OCI-LY7 (cell line): Measurements from ENCODE around the gene EPB41L2. TPM values are rescaled to one million over a fixed set of nuclear protein-coding genes. Genes with fewer than 3 reads are reported as not detected.

Experiments
- BruUV-seq: library from RNA; stranded (reverse); fragments of 400-500 nt; replicated peaks from 2 replicates; lab custom pipeline; 2021; lab: Mats Ljungman, UMichigan
- CTCF ChIA-PET: fragments of 300-600 bp; sonication (Branson Sonifier 250); formaldehyde crosslinking; loops from one replicate; lab custom pipeline; 2022; ENCODE audit warnings: antibody characterized with exemption; ENCODE audit not compliant: unreplicated experiment; lab: Charles Lee
- POLR2A ChIA-PET: fragments of 300-600 bp; sonication (Branson Sonifier 250); formaldehyde crosslinking; loops from one replicate; lab custom pipeline; 2022; ENCODE audit warnings: antibody characterized with exemption; lab: Charles Lee
- DNase-seq: peaks from one replicate; pipeline ENCODE4 v3.0.0-alpha.2; 2015; ENCODE audit warnings: low spot score
- H2AFZ ChIP-seq: fragments of 200-600 bp; sonication (generic), shearing (Covaris generic); 2 replicates; pipeline ENCODE4 v1.6.1; 2014; ENCODE audit warnings: mild to moderate bottlenecking, antibody characterized with exemption, low read length, moderate library complexity
- H3K27ac ChIP-seq: fragments of 200-600 bp; sonication (generic); 2 replicates; pipeline ENCODE4 v1.5.1; 2014; ENCODE audit warnings: mixed run types, low read depth, mild to moderate bottlenecking, moderate library complexity, low read length, inconsistent platforms; ENCODE audit not compliant: poor library complexity, severe bottlenecking
- H3K36me3 ChIP-seq: fragments of 200-600 bp; sonication (generic); 2 replicates; pipeline ENCODE4 v1.6.1; 2014; ENCODE audit warnings: mild to moderate bottlenecking, antibody characterized with exemption, low read length, moderate library complexity, mixed read lengths; ENCODE audit not compliant: insufficient read depth
- H3K4me1 ChIP-seq: fragments of 200-600 bp; sonication (generic); 2 replicates; pipeline ENCODE4 v1.5.1; 2014; ENCODE audit warnings: mild to moderate bottlenecking, low read length; ENCODE audit not compliant: insufficient read depth, poor library complexity, severe bottlenecking
- H3K4me2 ChIP-seq: fragments of 200-600 bp; sonication (generic); 2 replicates; pipeline ENCODE4 v1.6.1; 2014; ENCODE audit warnings: mild to moderate bottlenecking, low read length
- H3K4me3 ChIP-seq: fragments of 200-600 bp; sonication (generic); 2 replicates; pipeline ENCODE4 v1.5.1; 2014; ENCODE audit warnings: mild to moderate bottlenecking, low read depth, low read length; ENCODE audit not compliant: poor library complexity, severe bottlenecking
- H3K79me2 ChIP-seq: fragments of 200-600 bp; sonication (generic); 2 replicates; pipeline ENCODE4 v1.6.1; 2016; ENCODE audit warnings: low read depth, mild to moderate bottlenecking, low read length, moderate library complexity, mixed read lengths; ENCODE audit not compliant: insufficient read depth
- H3K9me2 ChIP-seq: fragments of 200-600 bp; sonication (generic); 2 replicates; pipeline ENCODE4 v1.6.1; 2016; ENCODE audit warnings: mild to moderate bottlenecking, low read length, mixed read lengths; ENCODE audit not compliant: insufficient read depth
- H3K9me3 ChIP-seq: fragments of 200-600 bp; sonication (generic); 2 replicates; pipeline ENCODE4 v1.6.1; 2014; ENCODE audit warnings: mild to moderate bottlenecking, mixed run types, low read length, mixed read lengths
- H4K20me1 ChIP-seq: fragments of 200-600 bp; sonication (generic); 2 replicates; pipeline ENCODE4 v1.6.1; 2014; ENCODE audit warnings: mild to moderate bottlenecking, antibody characterized with exemption, low read length, moderate library complexity, mixed read lengths; ENCODE audit not compliant: insufficient read depth
- EZH2phosphoT487 ChIP-seq: fragments of 200-600 bp; sonication (generic); IDR thresholded peaks from 2 replicates; pipeline ENCODE4 v1.6.1; 2018; ENCODE audit warnings: low read depth, borderline replicate concordance, mild to moderate bottlenecking, mixed run types, antibody characterized with exemption, low read length, moderate library complexity, mixed read lengths
- intact Hi-C: fragments of 100-400 bp; cut with micrococcal nuclease; formaldehyde crosslinking; loops from one replicate; pipeline ENCODE4 v1.10.0; 2022; ENCODE audit not compliant: unreplicated experiment
- total RNA-seq, 2 experiments: library from RNA; depleted of rRNA in 1 of 2; stranded (reverse); fragments of >200 nt in 1 of 2; shearing (Covaris generic) in 1 of 2; gene quantifications; 2 replicates each; pipeline ENCODE4 v1.2.3, GENCODE V29; 2014 to 2022
- TF ChIP-seq, protein P1 (sequence below): fragments of 200-600 bp; sonication (generic); conservative IDR thresholded peaks from 2 replicates; pipeline ENCODE4 v1.5.1; 2014; ENCODE audit warnings: mild to moderate bottlenecking, antibody characterized with exemption, low read length, moderate library complexity, mixed read lengths

EPB41L2 gene
- total RNA-seq, 2 experiments from 2014 or later, result 36.7 to 138 TPM

DNA sequence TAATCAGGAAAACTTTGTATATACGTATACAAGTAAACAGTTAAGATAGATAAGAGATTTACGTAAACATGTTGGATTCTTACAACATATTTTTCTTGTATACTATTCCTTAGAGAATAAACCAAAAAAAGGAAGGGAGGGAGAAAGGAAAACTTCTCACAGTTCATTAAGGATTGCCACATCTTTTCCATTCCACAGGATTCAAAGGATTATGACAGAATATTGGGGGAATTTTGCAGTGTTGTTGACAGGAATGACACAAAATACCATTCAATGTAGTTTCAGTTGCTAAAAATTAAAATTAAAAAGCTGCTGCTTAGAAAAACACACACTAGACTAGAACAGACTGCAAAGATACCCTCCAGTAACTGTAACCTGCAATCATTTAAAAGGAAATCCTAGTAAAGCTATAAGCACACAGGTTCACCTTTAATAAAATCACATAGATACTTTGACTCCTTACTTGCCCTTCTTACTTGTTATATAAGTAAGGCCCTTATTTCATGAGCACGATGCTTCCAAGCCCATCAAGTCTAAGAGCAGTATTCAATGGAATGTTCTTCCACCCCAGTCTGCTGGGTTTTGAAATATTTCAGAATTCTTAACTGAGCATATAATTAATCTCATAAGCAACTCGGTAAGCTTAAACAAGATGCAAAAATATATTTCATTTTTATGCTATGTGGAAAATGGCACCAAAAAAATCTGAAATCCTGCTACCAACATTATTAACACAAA lies 128.0 kb downstream of the EPB41L2 start:
- H3K9me3 ChIP-seq, result peaks cover 3% of the 10 kb centered on the region; the same call in 1 of the 2 replicates
- H4K20me1 ChIP-seq, result peaks cover 4% of the 10 kb centered on the region; the same call in 1 of the 2 replicates
- no TSS peak for BruUV-seq
- no peaks in the 10 kb centered on the region; the same call in 1 of the 2 replicates for H3K36me3 ChIP-seq
- H3K4me3 ChIP-seq, result no peak overlapping the region
- ChIA-PET POLR2A (interaction anchor here (0.7 to 1.8 kb wide), 2 partner anchors 9 to 148 kb away, joined by 4 to 9 read pairs; no protein-coding TSS in a partner anchor), CTCF (no interaction called here)
- H3K4me1 ChIP-seq, result no peaks in the 10 kb centered on the region
- no peaks in the 10 kb centered on the region for H3K79me2 ChIP-seq
- intact Hi-C loops, result no loop called here
- DNase-seq, result no peak
- H2AFZ ChIP-seq, result no peak overlapping the region
- no peaks in the 10 kb centered on the region for H3K9me2 ChIP-seq
- no peak overlapping the region for H3K4me2 ChIP-seq
- H3K27ac ChIP-seq, result no peak overlapping the region
- TF ChIP-seq EZH2phosphoT487, result no peak
- TF ChIP-seq, protein P1, sequence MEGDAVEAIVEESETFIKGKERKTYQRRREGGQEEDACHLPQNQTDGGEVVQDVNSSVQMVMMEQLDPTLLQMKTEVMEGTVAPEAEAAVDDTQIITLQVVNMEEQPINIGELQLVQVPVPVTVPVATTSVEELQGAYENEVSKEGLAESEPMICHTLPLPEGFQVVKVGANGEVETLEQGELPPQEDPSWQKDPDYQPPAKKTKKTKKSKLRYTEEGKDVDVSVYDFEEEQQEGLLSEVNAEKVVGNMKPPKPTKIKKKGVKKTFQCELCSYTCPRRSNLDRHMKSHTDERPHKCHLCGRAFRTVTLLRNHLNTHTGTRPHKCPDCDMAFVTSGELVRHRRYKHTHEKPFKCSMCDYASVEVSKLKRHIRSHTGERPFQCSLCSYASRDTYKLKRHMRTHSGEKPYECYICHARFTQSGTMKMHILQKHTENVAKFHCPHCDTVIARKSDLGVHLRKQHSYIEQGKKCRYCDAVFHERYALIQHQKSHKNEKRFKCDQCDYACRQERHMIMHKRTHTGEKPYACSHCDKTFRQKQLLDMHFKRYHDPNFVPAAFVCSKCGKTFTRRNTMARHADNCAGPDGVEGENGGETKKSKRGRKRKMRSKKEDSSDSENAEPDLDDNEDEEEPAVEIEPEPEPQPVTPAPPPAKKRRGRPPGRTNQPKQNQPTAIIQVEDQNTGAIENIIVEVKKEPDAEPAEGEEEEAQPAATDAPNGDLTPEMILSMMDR, result no peak

DNA sequence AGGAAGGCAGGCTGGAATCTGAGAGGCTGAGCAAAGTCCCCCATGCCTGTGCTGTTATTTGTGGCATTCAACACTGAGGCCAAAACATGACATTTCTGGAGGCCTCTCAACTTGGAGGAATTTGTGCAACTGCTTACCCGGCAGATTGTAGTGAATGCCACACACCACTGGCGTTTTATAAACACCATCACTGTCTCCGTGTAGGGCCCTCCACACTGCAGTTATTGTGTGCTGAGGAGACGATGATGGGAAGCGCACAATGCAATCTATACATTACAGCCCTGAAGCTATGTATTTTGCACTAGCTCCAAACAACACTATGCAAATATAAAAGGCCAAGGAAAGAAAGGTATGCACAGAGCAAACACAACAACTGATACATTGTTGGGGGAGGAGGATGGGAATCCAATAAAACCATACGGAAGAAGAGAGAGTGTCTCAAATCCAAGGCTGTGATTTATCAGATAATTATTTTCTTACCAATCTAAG lies 129.3 kb downstream of the EPB41L2 start:
- Histone ChIP-seq H3K9me3 (peaks cover 3% of the 10 kb centered on the region; the same call in 1 of the 2 replicates), H4K20me1 (peaks cover 4% of the 10 kb centered on the region; the same call in 1 of the 2 replicates), H3K36me3 (no peaks in the 10 kb centered on the region; the same call in 1 of the 2 replicates), H2AFZ (no peak overlapping the region), H3K4me2 (no peak overlapping the region), H3K79me2 (no peaks in the 10 kb centered on the region), H3K9me2 (no peaks in the 10 kb centered on the region), H3K4me3 (no peak overlapping the region), H3K4me1 (no peaks in the 10 kb centered on the region), H3K27ac (no peak overlapping the region)
- TF ChIP-seq EZH2phosphoT487, result no peak
- TF ChIP-seq, protein P1, result no peak
- intact Hi-C loops, result no loop called here
- no TSS peak for BruUV-seq
- DNase-seq, result no peak
- ChIA-PET CTCF (no interaction called here), POLR2A (interaction anchor here (0.5 kb wide), 2 partner anchors 110 to 120 kb away, joined by 3 read pairs; no protein-coding TSS in a partner anchor)
